Muscle of back (tissue), 11 donors: ENCODE measurements around the gene MYO5A. TPM values are rescaled to one million over a fixed set of nuclear protein-coding genes. Genes with fewer than 3 reads are reported as not detected.
"Not testable (repeated sequence)": the region's sequence is repeated elsewhere in the genome, so short reads cannot be mapped to it uniquely, and the experiment has no call there.

Experiments
- DNase-seq, 3 donors: peaks; one replicate each; pipeline versions ENCODE4 v3.0.0 to v3.0.0-alpha.2; 2013
- polyA plus RNA-seq, 10 donors: library from polyadenylated mRNA; unstranded; fragments of 120-200 nt; gene quantifications; one replicate each; pipeline ENCODE4 v1.2.1, GENCODE V29; 2013; ENCODE audit not compliant: insufficient read length in 10 of 10

Gene MYO5A
- polyA plus RNA-seq, 10 donors = 3.9 to 11.1 (median 6.5) TPM

GRCh38 chr15:52546031-52546751, 17.5 kb upstream of the MYO5A start:
- no peak for DNase-seq

- DNase-seq = no peak
Measured at GRCh38 chr15:52540374-52541012, 11.8 kb upstream of the MYO5A start.

GRCh38 chr15:52537459-52537858, 8.8 kb upstream of the MYO5A start:
- no peak for DNase-seq

GRCh38 chr15:52532427-52532826, 3.7 kb upstream of the MYO5A start:
- no peak for DNase-seq

- DNase-seq = no peak
Measured at GRCh38 chr15:52529940-52530339, 1.3 kb upstream of the MYO5A start.

GRCh38 chr15:52529341-52529924, 753 bp upstream of the MYO5A start:
- DNase-seq = peak in 1 of 3 donors; percentile 21

- peak in 1 of 3 donors; percentile 15 for DNase-seq
Measured at GRCh38 chr15:52527911-52528563, 643 bp downstream of the MYO5A start.

- no peak for DNase-seq
Measured at GRCh38 chr15:52527196-52527910, 1.3 kb downstream of the MYO5A start.

GRCh38 chr15:52524223-52525136, 4.2 kb downstream of the MYO5A start:
- no peak for DNase-seq

- no peak for DNase-seq
Measured at GRCh38 chr15:52523647-52524046, 5.0 kb downstream of the MYO5A start.

GRCh38 chr15:52523192-52523591, 5.5 kb downstream of the MYO5A start:
- peak in 1 of 3 donors; percentile 34 for DNase-seq

GRCh38 chr15:52521682-52522081, 7.0 kb downstream of the MYO5A start:
- no peak for DNase-seq

GRCh38 chr15:52520421-52520820, 8.3 kb downstream of the MYO5A start:
- no peak for DNase-seq

- no peak for DNase-seq
Measured at GRCh38 chr15:52518487-52519371, 10.0 kb downstream of the MYO5A start.

- no peak for DNase-seq
Measured at GRCh38 chr15:52517014-52517413, 11.7 kb downstream of the MYO5A start.

GRCh38 chr15:52515343-52515742, 13.3 kb downstream of the MYO5A start:
- no peak for DNase-seq

GRCh38 chr15:52514482-52514881, 14.2 kb downstream of the MYO5A start:
- no peak for DNase-seq

- not testable (repeated sequence) for DNase-seq
Measured at GRCh38 chr15:52512869-52513268, 15.8 kb downstream of the MYO5A start.

GRCh38 chr15:52511084-52511483, 17.6 kb downstream of the MYO5A start:
- no peak for DNase-seq
